Ovary (tissue), 9 donors: ENCODE data around the gene MSI2. TPM values are rescaled to one million over a fixed set of nuclear protein-coding genes. Genes with fewer than 3 reads are reported as not detected.

ENCODE experiments used
- DNase-seq, 5 donors: peaks; one replicate each; pipeline ENCODE4 v3.0.0-alpha.2; 2019 to 2020
- H3K27ac ChIP-seq, 2 donors: fragments of 200-600 bp; one replicate each; pipeline versions ENCODE4 v1.5.1 to v1.8.0; 2019 to 2022
- H3K27me3 ChIP-seq: fragments of 200-600 bp; one replicate; pipeline ENCODE4 v1.8.0; 2022
- H3K36me3 ChIP-seq: fragments of 200-600 bp; sonication (generic); one replicate; pipeline ENCODE4 v1.5.1; 2019
- H3K4me1 ChIP-seq: one replicate; pipeline ENCODE4 v1.8.1; 2013; ENCODE audit warnings: mild to moderate bottlenecking, moderate library complexity; ENCODE audit not compliant: insufficient read depth
- H3K4me3 ChIP-seq: fragments of 200-600 bp; sonication (generic); one replicate; pipeline ENCODE4 v1.5.1; 2017
- H3K9me3 ChIP-seq, 2 donors: fragments of 200-600 bp in 1 of 2; sonication (generic) in 1 of 2; one replicate each; pipeline versions ENCODE4 v1.5.1 to v1.8.1; 2013 to 2019; ENCODE audit warnings: mild to moderate bottlenecking in 1 of 2, moderate library complexity in 1 of 2
- EP300 ChIP-seq: sonication (generic); formaldehyde crosslinking; IDR thresholded peaks from one replicate; pipeline ENCODE4 v1.6.1; 2017; ENCODE audit warnings: antibody characterized with exemption
- POLR2A ChIP-seq: fragments of 450-650 bp; IDR thresholded peaks from one replicate; pipeline ENCODE4 v1.6.1; 2017; ENCODE audit warnings: antibody characterized with exemption, mild to moderate bottlenecking, moderate library complexity
- WGBS, 3 donors: extraction: QIAGEN DNeasy Blood & Tissue Kit in 1 of 3; methylation state at CpG; one replicate each; pipeline versions ENCODE4 v1.1.5 to v1.1.7; 2013 to 2017; 5-methylcytosine and 5-hydroxymethylcytosine counted together
- intact Hi-C, 4 donors: fragments of 100-400 bp; cut with DNase I; formaldehyde crosslinking; loops; one replicate each; pipeline versions ENCODE4 v1.11.0 to v1.15.1; 2022 to 2023
- polyA plus RNA-seq, 2 donors: library from polyadenylated mRNA; stranded (reverse); fragments of 200-250 nt in 1 of 2; fragments of 350-450 nt in 1 of 2; fragmentation: Illumina TruSeq in 1 of 2; extraction: RNeasy Lipid Tissue Mini Kit (QIAGEN cat#74804) in 1 of 2; gene quantifications; one replicate each; pipeline ENCODE4 v1.2.3, GENCODE V29; 2013 to 2014
- total RNA-seq, 7 donors: library from RNA; depleted of rRNA in 2 of 7; stranded (reverse); fragments of >200 nt in 2 of 7; fragmentation: NEBNext Ultra II Directional in 3 of 7; extraction: Animal tissue kit (Norgen Biotek cat#: 25700) in 3 of 7; gene quantifications; one replicate each; pipeline versions ENCODE4 v1.1.0 to v1.2.4, GENCODE V29; 2016 to 2023
- TF ChIP-seq, protein P1 (sequence below), 3 donors: fragments of 450-650 bp in 2 of 3; fragments of 200-600 bp in 1 of 3; IDR thresholded peaks; one replicate each; pipeline versions ENCODE4 v1.5.1 to v1.8.0; 2016 to 2022; ENCODE audit warnings: antibody characterized with exemption in 3 of 3, mild to moderate bottlenecking in 1 of 3
- donor health status: DM: no; HTN: no; CAD: no; lungs with moderate emphysema.
- donor health status: DM: no; HTN: no; CAD: no.
- donor health status: Bipolar disorder and iron deficiency.
- donor health status: DM: yes; HTN: yes; CAD: no.
- donor health status: DM: no; HTN: no; CAD: no.
- donor health status: DM: yes; HTN: yes; CAD: no.

Gene MSI2
- total and polyA plus RNA-seq, 9 donors, result 43.1 to 199 (median 120) TPM

GRCh38 chr17:57451643-57452042 lies 195.3 kb downstream of the MSI2 start:
- intact Hi-C loops, result no loop called here
- no peaks in the 10 kb centered on the region for H3K27me3 ChIP-seq
- H3K9me3 ChIP-seq, result no peaks in the 10 kb centered on the region
- H3K27ac ChIP-seq, result no peak overlapping the region
- DNase-seq, result no peak
- no peaks in the 10 kb centered on the region for H3K36me3 ChIP-seq
- H3K4me3 ChIP-seq, result no peak overlapping the region
- peaks cover 7% of the 10 kb centered on the region for H3K4me1 ChIP-seq
- WGBS, 3 donors, result 78 to 86% (median 79%) methylated on average over 7 of the region's 7 CpGs
- TF ChIP-seq POLR2A (no peak), EP300 (no peak)
- TF ChIP-seq, protein P1, sequence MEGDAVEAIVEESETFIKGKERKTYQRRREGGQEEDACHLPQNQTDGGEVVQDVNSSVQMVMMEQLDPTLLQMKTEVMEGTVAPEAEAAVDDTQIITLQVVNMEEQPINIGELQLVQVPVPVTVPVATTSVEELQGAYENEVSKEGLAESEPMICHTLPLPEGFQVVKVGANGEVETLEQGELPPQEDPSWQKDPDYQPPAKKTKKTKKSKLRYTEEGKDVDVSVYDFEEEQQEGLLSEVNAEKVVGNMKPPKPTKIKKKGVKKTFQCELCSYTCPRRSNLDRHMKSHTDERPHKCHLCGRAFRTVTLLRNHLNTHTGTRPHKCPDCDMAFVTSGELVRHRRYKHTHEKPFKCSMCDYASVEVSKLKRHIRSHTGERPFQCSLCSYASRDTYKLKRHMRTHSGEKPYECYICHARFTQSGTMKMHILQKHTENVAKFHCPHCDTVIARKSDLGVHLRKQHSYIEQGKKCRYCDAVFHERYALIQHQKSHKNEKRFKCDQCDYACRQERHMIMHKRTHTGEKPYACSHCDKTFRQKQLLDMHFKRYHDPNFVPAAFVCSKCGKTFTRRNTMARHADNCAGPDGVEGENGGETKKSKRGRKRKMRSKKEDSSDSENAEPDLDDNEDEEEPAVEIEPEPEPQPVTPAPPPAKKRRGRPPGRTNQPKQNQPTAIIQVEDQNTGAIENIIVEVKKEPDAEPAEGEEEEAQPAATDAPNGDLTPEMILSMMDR (IDR thresholded peaks at IDR 0.05), result no peak

DNA sequence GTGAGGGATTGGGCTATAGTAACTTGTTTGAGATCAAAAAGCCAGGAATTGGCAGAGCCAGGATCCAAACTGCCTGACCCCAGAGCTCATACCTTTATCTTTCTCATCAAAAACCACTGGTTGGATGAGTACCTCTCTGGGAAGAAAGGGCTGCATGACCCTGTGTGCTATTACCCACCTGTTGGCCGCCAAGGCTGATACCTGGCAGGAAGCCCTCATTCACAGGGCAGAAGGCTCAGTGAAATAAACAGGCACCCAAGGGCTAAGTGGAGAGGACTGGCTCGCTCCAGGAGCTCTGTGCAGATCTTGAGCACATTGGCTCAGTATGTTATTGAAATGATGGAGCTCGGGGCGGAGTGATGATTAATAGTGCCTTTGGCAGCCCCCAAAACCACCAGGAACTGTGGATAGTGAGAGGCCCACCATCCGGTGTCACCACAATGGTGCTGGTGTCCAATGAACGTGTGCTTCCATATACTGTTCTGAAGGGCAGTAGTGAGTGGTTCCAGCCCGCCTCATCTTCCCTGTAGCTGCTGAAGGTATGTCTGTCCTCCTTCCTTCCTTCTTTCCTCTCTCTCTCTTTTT lies 197.6 kb downstream of the MSI2 start:
- intact Hi-C loops, result no loop called here
- H3K4me1 ChIP-seq, result peaks cover 6% of the 10 kb centered on the region
- H3K27ac ChIP-seq, result no peak overlapping the region
- H3K4me3 ChIP-seq, result no peak overlapping the region
- 90 to 95% (median 90%) methylated on average over 7 of the region's 7 CpGs for WGBS, 3 donors
- H3K27me3 ChIP-seq, result no peaks in the 10 kb centered on the region
- no peak for DNase-seq
- TF ChIP-seq, protein P1 (IDR thresholded peaks at IDR 0.05), result no peak
- TF ChIP-seq POLR2A, result no peak
- no peak for TF ChIP-seq EP300
- H3K9me3 ChIP-seq, result no peaks in the 10 kb centered on the region
- H3K36me3 ChIP-seq, result no peaks in the 10 kb centered on the region

DNA sequence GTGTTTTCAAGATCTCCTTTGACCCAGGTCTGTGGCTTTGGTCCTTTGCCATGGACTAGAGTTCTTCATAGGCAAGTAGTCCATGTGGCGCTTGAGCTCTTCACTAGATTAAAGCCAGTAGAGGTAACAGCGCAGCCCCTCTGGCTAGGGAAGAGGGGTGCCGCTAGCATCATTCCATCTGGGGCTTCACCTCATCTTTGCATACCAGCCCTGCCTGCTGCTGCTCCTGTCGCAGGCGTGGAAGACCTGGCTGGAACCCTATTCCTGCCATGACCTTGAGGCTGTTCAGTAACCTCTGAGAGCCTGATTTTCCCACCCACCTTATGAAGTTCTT lies 198.4 kb downstream of the MSI2 start:
- Histone ChIP-seq H3K27me3 (no peaks in the 10 kb centered on the region), H3K4me1 (peaks cover 5% of the 10 kb centered on the region), H3K4me3 (no peak overlapping the region), H3K27ac (peak overlapping the region; percentile 32 to 51), H3K9me3 (no peaks in the 10 kb centered on the region), H3K36me3 (no peaks in the 10 kb centered on the region)
- DNase-seq, result no peak
- TF ChIP-seq EP300 (no peak), POLR2A (no peak)
- TF ChIP-seq, protein P1 (IDR thresholded peaks at IDR 0.05), result no peak
- WGBS, 3 donors, result 76 to 87% (median 83%) methylated on average over 5 of the region's 5 CpGs
- intact Hi-C loops, result no loop called here

- peaks cover 5% of the 10 kb centered on the region for H3K4me1 ChIP-seq
- H3K27ac ChIP-seq, result peak overlapping the region in 1 of 2 donors; percentile 51
- H3K36me3 ChIP-seq, result no peaks in the 10 kb centered on the region
- H3K4me3 ChIP-seq, result no peak overlapping the region
- TF ChIP-seq EP300 (no peak), POLR2A (no peak)
- TF ChIP-seq, protein P1 (IDR thresholded peaks at IDR 0.05), result no peak
- H3K27me3 ChIP-seq, result no peaks in the 10 kb centered on the region
- 23 to 47% (median 24%) methylated on average over 25 of the region's 25 CpGs for WGBS, 3 donors
- H3K9me3 ChIP-seq, result no peaks in the 10 kb centered on the region
- DNase-seq, result peak in 2 of 5 donors; percentile 31 to 50
- intact Hi-C loops, result no loop called here
Observed at GRCh38 chr17:57455063-57455914, 199.0 kb downstream of the MSI2 start.
